HK-2 (cell line): Measurements from ENCODE around the gene NKAIN4.

ENCODE experiments used
- DNase-seq: peaks from one replicate; pipeline ENCODE4 v3.0.0-alpha.2; 2018; ENCODE audit not compliant: unreplicated experiment

The NKAIN4 gene

GRCh38 chr20:63219866-63220521, 34.3 kb downstream of the NKAIN4 start:
- no peak for DNase-seq

- no peak for DNase-seq
Measured at GRCh38 chr20:63219447-63219821, 34.8 kb downstream of the NKAIN4 start.

GRCh38 chr20:63218701-63219446, 35.4 kb downstream of the NKAIN4 start:
- DNase-seq, result no peak

DNA sequence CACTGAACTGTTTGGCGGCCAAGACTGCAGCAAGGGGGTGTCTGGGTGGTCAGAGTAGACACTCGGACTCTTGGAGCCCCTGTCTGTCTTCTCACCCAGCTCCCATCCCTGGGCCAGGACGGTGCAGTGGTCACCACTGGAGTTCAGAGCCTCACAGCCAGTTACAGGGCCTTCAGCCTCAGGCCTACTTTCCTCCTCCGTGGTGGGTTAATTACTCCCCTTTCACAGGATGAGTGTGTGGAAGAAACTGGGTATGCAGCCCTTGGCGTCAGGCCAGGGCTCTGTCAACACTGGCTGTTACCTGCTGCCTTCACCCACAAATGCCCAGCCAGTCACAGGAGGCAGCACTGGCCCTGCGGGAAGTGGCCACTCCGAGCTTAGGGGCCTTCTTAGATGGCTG, 36.6 kb downstream of the NKAIN4 start:
- DNase-seq, result no peak

DNA sequence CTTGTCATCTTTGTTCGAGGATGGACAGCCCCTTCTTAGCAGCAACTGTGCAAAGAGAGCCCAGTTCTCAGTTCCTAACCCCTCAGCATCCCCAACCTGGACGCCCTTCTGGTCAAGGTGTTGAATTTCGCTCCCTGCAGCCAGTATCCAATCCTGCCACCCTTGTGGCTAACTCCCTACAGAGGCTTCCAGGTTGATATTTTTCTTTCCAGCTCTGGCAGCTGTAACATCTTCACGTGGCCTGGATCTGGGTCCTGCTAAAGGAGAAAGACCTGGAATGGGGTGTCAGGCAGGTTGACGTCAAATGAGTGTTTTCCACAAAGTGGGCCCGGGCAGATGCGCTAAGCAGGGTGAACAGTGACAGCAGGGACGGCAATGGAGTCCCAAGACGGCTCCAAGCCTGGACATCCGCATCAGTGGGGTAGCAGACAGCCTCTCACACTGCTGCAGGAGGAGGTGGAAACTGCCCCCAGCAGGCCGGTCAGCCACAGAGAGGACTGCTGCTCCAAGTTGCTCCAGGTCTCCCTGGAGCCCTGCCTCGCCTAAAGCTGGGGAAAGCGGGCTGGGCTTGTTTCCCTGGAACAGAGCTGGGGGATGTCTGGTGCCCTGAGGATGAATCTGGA, 37.3 kb downstream of the NKAIN4 start:
- no peak for DNase-seq

DNA sequence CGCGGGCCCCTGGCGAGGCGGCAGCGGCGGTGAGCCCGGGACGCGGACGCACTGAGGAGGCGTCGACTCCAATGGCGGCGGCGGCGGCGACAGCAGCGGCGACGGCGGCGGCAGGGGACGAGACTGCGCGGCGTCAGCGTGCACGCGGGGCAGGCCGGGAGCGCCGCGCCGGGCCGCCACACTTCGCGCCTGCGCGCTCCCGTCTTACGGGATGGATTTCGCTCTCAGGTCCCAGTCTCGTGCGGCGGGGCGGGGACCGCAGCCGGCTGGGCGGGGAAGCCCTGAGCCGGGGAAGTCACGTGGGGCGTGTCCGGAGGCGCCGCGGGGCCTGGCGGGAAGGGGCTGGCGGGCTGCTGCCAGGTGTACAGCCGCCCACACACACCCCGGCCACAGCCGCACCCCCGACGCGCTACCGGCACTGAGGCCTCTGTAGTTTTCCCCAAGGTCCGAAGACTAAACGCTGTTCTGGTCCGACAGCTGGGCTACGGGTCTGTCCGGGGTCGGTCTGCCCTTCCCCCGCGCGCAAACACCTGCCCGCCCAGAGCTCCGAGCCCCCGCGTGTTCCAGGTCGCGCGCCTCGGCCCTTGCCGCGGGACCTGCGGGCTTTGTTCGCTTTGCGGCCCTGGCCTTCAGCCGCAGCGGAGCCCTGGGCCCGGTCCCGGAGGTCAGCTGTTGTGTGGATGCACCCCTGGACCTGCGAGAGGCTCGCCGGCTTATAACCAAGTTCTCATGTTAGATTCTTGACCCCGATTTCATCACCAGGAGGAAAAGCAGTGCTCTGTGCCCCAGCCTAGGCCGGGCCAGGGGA, 38.0 kb downstream of the NKAIN4 start, which contains the start of gene YTHDF1:
Gene YTHDF1, minus strand, starts transcription at position 91 of the 808 bp plus-strand sequence. CDS start 239 bp downstream, outside the sequence.
- peak; percentile 98 for DNase-seq

DNA sequence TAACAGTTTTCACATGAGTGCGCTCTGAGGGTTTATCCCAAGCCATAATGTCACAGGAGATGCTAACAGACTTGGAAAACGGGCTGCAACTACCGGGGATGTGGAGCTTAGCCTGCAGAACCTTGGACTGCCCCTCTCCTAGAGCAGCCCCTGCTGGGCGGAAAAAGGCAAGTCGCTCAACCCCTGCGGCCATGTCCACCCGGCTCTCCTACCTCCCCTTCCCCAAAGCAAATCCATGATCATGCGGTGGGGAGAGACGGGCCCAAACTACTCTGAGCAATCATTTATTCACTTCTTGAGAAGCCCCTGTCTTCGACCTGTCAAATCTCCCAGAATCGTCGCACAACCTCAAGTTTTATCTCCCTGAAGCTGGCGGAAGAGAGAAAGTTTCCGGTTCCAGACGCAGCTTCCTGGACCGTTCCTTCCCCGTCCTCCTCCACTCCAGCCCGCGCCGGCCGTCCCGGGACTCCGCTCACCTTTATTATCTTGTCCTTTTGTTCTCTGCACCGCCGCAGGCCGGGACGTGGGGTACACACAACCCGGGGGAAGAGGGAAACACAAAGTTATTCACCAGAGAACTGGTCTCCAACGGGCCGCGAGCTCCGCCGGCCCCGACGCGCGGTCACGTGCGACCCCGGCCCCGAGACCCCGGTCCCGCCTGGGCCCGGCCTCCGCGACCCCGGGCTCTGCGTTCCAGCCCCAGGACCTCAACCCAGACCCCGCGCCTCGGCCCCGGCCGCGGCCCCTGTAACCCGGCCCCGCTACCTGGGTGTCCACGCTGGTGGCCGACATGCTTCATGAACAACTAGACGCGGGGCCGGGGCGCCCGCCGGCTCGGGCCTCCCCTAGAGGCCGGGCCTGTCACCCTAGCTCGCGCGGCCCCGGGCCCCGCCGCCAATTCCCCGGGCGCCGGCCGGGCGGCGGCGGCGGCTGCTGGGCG, 38.9 kb downstream of the NKAIN4 start:
- peak; percentile 70 for DNase-seq

DNA sequence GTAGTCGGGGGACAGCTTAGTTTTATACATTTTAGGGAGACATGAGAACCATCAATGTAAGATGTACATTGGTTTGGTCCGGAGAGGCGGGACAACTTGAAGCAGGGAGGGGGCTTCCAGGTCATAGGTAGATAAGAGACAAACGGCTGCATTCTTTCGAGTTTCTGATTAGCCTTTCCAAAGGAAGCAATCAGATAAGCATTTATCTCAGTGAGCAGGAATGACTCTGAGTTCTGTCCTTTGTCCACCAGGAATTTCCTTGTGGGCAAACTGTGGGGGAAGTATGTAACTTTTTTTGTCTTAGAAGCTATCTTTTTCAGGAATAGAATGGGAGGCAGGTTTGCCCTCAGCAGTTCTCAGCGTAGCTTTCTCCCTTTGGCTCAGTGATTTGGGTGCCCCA, 39.7 kb downstream of the NKAIN4 start:
- no peak for DNase-seq

GRCh38 chr20:63212792-63213191, 41.5 kb downstream of the NKAIN4 start:
- no peak for DNase-seq

DNA sequence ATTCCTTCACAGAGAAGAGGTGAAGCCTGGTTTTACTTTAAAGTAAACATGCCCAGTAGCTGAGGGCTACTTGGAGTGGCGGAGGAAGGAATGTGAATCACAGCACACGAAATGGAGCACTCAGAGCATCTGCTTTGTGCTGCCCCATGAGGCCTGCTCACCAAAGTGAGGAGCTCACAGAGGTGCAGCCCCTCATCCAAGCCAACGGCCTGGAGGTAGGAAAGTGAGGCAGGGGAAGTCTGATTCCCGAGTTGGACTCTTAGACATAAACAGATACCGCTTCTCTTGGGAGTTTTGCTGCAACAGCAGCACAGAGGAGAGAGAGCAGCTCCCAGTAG, 41.9 kb downstream of the NKAIN4 start:
- DNase-seq, result no peak

DNA sequence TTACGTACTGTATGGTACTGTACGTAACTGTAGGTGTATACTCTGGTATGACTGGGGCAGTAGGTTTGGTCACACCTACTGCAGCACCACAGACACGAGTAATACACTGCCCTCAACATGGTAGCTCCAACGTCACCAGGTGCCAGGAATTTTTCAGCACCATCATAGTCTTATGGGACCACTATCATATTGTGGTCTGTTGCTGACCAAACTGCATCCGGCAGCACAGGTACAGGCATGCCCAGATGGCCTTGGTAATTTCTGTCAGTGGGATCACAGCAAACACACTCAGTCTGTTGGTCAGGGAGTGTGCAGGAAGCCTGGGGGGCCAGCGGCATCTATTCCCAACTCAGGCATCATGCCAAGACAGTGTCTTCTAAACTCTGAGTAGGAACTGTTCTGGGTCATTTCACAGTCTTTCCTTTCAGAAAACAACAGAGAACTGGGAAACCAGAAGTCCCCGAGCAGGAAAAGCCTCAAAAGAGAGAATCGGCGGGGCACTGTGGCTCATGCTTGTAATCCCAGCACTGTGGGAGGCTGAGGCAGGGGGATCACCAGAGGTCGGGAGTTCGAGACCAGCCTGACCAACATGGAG, 44.2 kb downstream of the NKAIN4 start:
- DNase-seq, result no peak

GRCh38 chr20:63208346-63208909, 45.8 kb downstream of the NKAIN4 start:
- DNase-seq, result no peak

- peak; percentile 58 for DNase-seq
Measured at GRCh38 chr20:63206878-63207277, 47.4 kb downstream of the NKAIN4 start.

GRCh38 chr20:63205896-63206295, 48.4 kb downstream of the NKAIN4 start:
- DNase-seq, result no peak

- DNase-seq, result no peak
Measured at GRCh38 chr20:63204362-63204761, 49.9 kb downstream of the NKAIN4 start.

GRCh38 chr20:63202811-63203526, 51.3 kb downstream of the NKAIN4 start:
- no peak for DNase-seq

GRCh38 chr20:63202021-63202420, 52.2 kb downstream of the NKAIN4 start:
- no peak for DNase-seq

DNA sequence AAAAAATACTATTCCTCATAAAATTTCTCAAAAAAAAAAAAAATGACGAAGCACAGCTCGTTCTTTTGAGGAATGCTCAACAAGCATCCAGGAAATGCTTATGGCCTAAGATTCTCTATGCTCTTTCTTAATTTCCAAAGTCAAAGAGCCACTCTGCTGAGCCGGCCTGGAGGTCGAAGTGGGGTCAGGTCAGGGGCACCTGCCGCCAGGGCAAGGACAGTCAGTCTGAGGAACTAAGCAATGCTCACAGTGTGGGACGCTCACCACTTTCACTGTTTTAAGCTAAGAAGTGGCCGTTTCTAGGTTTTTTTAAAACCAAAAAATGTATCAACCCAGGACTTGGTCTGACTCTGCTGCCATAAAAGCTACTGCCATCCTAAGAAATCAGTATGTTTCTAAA, 55.7 kb downstream of the NKAIN4 start:
- no peak for DNase-seq

- no peak for DNase-seq
Measured at GRCh38 chr20:63196768-63197470, 57.3 kb downstream of the NKAIN4 start.
